ENCODE data around the gene DIAPH2.
"Not testable (repeated sequence)": the region's sequence is repeated elsewhere in the genome, so short reads cannot be mapped to it uniquely, and the experiment has no call there.

The DIAPH2 gene

DNA sequence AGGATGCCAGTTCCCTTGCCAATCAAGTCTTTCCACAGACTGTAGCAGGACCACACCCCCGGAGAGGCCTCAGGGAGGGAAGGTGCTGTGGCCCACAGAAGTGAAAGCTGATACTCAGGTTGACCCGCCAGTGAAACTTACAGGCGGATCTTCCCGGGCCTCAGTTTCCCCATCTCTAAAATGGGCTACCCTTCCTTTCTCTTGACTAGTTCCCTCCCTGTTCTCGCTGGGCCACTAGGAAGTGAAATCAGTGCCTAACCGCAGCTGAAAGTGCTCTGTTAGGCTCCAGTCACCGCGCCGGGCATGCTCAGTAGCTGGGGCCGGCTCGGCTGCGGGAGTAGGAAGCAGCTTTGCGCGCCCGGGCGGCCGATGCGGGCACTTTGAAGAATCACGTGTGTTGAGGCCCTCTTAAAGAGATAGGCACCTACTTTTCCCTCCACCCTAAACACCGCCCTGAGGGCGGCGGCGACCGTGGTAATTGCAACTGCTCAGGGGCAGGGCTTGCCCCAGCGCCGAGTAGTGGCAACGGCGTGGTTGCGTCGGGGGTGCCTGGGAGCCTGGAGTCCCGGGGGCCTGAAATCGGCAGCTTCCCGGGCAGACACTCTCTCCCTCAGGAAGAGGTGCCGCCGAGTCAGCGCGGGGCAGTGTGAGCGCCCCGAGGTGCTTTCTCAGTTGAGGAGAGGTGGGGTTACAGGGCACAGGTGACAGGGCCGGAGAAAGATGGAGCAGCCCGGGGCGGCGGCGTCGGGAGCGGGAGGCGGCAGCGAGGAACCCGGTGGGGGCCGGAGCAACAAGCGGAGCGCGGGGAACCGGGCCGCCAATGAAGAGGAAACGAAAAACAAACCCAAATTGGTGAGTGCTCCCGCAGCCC is at the start of gene DIAPH2:
Gene DIAPH2 (plus strand): TSS at position 504 of the 871 bp plus-strand sequence.
- peak; percentile 50 to 64 for DNase-seq (ENCODE audit: low read depth in 2 of 2)

DNA sequence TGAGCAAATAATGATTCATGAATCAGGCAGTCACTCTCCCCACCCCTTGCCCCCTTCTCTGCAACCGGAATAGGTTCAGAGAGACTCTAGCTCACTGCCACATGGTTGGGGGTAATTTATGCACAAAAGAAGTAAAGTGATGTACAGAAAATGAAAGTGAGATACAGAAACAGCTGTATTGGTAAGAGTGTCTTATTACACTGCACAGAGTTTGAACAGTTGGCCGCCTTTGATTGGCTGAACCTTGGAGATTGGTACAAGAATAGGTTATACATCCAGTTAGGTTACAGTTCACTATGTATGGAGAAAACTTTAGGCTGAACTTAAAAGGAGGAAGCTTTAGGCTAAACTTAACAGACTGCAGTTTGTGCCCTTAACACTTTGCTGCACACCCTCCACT is 34.6 kb upstream of the DIAPH2 start:
- DNase-seq (ENCODE audit: low read depth in 2 of 2), result no peak

DNA sequence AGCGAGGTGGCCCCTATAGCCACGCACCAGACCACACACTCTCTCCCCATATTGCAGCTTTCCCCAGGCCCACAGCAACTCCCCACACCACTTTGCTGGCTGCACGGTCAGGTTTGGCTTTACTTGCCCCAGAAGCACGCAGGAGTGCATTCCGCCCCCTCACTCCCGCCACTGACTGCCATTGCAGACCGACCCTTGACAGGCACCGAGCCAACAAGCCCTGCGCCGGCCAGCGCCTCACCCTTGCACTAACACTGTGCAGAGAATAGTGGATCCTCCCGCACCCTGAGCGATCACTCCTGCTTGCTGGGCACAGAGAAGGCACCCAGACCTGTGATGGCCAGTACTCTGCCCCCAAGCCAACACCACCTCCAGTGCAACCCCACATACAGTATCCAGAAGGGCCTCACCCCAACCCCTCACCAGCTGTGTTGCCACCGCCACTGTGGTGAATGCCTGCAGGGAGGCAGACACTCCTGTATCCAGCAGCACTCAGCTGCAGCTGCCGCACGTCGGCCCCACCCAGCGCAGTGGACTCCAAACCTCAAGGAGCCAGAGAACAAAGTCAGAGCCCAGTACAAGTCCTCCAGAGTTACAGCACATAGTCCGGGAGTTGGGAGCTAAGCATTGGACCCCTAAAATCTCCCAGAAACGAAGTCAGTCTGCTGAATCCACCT is 28.6 kb upstream of the DIAPH2 start:
- DNase-seq (ENCODE audit: low read depth in 2 of 2), result no peak

DNA sequence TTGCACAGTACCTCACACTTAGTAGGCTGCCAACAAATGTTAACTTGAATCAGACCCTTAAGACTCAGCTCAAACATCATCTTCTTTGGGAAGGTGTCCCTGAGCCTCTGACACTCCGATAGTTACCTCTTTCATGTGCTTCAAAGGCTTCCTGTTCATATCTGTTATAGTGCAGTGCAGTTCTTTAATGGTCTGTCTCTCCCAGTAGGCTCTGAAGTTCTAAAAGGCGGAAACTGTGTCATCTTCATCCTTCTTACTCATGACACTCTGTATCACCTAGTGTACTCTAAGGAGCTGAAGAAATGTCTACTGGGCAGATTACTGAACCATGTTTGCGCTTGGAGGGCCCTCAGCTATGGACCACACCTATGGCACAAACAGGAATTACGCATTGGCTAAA is 2.1 kb upstream of the DIAPH2 start:
- DNase-seq (ENCODE audit: low read depth in 2 of 2), result no peak

DNA sequence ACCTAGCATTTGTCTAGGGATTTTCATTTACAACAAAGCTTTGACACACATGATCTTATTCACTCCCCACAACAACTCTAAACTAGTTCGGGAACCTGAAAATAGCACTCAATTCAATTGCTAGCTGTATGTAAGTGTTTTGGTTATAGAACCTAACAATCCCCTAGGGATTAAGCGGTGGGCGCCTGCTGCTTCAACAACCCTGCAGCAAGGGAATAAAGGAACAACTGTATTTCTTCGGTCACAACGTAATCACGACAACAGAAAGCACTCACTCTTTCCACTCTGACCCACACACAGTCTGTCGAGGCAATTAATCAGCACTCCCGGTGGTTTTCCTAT is 674 bp upstream of the DIAPH2 start:
- DNase-seq (ENCODE audit: low read depth in 2 of 2), result no peak

DNA sequence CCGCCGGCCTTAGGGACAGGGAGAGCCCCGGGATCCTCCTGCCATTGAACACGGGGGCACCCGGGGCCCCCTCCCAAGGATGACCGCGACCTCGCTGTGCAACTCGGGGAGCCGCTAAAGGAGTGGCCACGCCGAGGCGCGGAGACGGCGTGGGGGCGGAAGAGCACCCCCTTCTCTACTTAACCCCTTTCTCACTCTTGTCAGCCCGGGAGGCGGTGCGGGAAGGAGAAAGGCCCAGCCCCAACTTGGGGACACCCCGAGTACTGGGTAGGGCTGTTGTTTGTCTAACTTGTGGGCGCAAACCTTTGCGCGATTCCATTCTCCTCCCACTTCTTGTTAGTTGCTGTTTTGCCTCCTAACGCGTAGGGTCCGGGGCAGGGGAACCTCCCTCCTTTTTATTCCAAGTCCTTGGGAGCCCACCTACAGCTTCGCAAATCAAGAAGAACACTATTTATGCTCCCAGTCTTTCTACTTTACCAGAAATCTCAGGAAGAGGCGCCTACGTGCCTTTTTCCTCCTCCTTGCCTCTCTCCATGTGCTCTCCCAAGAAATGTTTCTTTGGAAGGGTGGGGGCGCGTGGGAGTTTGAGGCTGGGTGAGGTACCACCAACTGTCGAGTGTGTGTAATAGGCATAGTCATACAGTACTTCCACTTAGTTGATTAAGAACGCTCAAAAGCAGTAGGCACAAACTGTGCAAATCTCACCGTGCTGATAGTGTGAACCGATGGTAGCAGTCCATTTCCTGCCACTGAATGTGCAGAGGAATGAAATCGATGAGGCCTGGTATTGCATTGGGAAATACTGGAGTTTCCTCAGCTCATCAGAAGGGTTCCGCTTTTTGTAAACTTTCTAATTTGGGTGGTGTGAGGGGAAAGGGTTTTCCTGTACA is 813 bp downstream of the DIAPH2 start:
- DNase-seq (ENCODE audit: low read depth in 2 of 2), result peak; percentile 5 to 21

DNA sequence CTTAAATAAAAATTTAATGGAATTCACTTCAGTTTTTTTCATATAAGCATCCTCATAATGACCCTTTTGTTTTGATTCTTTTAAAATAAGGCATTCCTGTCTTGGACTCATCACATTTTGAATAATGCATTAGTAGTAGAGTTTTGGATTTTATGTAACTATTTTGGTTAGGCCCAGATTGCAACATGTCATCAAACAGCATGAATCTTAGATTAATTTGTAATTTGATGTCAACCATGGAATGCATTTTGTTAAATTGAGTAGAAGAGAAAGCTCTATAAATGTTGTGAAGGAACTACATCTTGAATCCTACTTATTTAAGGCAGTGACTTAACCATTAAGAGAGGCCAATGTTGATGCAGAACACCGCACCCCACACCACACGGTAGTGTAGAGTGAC is 3.1 kb downstream of the DIAPH2 start:
- DNase-seq (ENCODE audit: low read depth in 2 of 2), result no peak

DNA sequence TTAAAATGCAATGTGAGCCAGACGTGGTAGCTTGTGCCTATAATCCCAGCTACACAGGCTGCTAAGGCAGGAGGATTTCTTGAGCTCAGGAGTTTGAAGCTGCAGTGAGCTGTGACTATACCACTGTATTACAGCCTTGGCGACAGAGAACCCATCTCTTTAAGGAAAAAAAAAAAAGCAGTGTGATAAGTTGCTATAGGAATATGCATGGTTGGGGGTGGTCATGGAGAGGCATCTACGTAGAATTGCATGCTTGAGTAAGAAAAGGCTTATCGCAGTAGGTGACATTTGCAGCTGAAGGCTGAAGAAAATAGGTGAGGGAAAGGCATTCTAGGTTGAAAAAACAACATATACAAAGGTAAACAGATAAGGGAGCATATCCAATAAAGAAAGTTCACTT is 4.1 kb downstream of the DIAPH2 start:
- DNase-seq (ENCODE audit: low read depth in 2 of 2), result no peak

DNA sequence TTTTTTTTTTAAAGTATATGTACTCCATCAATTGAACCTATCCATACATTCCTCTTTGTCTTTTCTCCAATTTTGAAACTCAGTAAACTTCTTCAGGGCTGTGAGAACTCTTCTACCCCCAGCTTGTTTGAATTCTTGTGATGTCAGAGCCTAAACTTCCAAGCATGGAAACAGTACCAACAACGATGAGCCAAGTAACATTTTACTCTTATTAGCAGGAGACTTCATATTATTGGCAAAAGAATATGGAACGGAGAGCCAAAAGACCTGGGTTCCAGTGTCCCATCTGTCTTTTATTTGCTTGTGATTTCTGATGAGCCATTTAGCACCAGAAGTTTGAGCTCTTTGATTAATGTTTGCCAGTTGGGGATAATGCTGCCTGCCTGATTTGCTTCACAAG is 5.3 kb downstream of the DIAPH2 start:
- no peak for DNase-seq (ENCODE audit: low read depth in 2 of 2)

DNA sequence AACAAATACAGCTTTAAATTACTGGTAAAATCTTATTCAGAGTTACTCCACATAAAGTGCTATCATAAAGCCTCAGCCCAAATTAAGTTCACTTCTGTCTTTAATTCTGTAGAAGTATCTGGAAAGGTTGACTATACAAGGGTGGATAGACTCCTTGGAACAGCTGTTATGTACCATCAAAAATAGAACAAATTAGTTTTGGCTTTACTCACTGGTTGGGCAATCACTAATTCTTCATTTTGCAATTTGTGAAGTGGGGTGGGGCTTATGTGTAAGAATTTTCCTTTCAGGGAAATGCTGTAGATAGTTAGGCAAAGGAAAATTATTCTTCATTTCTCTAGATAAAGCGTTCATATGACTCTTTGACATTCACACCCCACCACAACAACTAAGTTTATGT is 7.8 kb downstream of the DIAPH2 start:
- DNase-seq (ENCODE audit: low read depth in 2 of 2), result no peak

DNA sequence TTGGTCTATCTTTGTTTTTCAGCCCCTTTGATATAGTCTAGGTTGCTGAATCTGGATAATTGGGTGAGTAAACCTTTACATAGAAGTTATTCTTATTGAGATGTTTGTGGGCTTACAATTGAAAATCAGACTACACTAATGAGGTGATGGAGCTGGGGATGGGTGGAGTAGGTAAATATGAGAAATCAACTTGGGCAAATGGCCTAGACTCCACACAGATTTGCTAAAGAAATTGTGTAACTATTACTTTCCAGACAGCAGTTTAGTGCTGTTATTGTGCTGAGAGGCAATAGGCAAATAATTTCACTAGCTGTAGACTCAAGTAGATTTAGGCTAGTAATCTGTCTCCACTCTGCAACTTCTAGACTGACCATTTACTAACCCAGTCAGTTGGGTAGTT is 8.2 kb downstream of the DIAPH2 start:
- DNase-seq (ENCODE audit: low read depth in 2 of 2), result no peak

DNA sequence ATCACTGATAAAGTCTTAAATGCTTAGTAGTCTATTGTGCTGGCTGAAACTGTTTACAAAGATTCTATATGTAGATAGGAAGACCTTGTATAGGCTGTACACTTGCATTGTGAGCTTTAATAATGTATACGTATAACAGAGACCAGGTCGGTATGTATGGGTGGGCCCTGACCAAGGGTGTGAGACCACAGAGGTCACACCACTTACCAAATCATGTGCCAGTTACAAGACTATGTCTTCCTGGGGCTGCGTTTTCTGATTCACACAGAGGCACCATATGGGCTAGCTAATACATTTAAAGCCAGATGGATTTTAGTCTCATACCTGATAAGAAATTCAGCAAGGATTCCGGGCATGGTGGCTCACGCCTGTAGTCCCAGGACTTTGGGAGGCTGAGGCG is 8.8 kb downstream of the DIAPH2 start:
- DNase-seq (ENCODE audit: low read depth in 2 of 2), result no peak

DNA sequence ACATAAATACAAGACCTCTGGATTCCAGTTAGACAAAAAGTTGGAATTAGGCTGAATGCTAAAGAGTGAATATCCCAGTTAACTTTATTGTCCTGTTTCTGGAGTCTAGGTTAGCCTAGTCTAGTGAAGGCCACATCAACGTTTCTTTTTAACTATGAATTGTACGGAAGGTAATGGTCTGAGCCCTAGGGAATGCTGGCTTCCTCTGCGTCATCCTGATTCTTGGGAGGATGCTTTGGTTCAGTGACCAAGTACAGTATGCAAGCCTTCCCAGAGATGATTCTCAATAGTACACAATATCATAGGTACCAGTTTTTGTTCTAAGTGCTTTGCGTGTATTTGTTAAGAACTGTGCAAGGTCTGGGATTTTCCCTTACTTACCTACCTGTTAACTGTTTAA is 11.8 kb downstream of the DIAPH2 start:
- DNase-seq (ENCODE audit: low read depth in 2 of 2), result no peak

DNA sequence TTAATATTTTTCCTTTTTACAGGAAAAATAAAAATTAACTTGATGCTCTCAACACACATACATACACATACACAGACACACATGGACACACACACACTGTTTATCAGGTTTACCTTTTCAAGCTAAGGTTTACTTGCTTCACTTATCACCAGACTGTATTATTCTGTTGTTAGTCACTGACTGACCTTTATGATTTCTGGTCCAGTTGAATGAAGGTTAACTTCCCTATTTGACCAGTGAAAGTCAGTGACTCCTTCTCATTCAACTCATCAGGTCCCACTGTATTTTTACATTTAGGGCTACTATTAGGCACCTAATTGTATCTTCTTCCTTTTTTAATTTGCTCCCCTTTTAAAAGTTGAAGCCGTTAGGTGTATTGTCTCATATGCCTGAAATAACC is 16.0 kb downstream of the DIAPH2 start:
- no peak for DNase-seq (ENCODE audit: low read depth in 2 of 2)

DNA sequence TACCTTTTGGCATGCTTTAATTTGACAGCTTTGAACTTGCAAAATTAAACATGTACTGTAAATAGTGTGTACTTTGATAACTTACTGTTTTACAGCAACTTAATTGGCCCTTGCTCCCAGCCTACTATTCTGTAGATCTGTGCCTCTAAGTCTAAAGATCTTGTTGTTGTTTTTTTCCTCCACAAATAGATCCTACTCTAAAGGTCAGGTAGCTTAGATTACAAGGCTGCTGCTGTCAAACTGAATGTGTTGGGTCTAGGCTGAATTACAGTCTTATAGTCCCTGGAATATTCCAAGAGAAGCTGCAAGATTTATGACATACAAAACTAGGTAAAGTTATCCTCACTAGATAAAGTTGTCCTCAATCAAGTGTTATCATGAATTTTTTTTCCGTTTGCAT is 18.7 kb downstream of the DIAPH2 start:
- no peak for DNase-seq (ENCODE audit: low read depth in 2 of 2)

DNA sequence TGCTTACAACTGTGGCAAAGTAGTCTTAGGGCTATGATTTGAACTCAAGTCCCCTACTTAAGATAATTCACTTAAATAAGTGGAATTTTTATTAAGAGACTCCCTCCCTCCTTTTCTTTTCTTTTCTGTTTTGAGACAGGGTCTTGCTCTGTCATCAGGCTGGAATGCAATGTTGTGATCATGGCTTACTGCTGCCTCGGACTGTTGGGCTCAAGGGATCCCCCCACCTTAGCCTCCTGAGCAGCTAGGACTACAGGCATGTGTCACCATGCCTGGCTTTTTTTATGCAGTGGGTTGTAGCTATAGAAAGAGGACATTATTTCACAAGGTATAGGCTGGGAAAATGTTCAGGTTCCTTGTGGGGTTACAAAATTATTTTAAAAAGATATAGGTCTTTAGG is 19.2 kb downstream of the DIAPH2 start:
- no peak for DNase-seq (ENCODE audit: low read depth in 2 of 2)

DNA sequence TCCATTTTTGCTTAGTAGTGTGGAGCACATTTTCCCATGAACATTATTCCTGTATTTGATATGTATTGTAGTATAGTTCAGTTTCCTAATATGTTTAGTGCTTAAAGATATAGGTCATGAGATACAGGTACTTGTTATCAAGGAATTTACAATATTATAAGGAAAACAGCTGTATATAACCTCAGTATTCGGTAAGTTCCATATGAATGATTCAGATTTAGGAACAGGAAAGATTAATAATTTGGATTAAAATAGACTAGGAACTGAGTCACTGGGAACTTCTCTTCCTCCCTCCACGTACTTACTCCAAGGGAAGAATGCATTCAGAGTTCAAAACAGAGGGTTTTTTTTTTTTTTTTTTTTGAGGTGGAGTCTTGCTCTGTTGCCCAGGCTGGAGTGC is 20.0 kb downstream of the DIAPH2 start:
- DNase-seq (ENCODE audit: low read depth in 2 of 2), result no peak

DNA sequence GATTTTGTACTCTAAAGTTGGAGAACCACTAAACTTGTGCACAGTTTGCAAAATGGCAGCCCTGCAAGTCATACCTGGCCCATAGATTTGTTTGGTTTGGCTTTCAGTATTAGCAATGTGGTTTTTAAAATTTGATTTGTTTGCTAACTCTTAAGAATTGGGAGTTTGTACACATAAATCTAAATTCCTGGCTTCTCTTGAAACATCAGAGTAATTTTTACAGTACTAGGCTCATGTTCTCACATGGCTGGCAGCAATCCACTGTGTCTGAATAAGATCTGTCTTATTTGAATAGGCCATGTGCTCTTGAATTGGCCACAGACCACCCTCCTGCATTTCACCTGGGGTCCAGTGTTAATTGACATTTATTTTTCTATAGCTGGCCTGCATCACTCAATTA is 21.3 kb downstream of the DIAPH2 start:
- no peak for DNase-seq (ENCODE audit: low read depth in 2 of 2)

DNA sequence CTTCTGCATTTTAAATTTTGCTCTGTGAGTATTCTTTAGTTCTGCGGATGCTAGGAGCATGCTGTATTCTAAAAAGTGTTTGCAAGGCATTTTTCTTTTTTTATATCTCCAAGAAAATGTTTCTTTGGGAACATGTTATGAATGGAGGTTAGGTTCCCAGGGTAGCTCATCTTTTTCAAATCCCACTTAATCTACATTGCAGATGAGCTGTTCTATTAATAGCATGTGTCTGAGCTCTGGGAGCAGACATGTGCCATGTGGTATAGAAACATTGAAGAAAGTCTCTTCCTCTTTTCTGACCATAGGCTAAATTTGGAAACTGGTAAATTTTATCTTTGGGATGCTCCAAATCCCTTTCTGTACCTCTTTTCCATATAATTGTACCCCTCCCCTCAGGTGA is 23.2 kb downstream of the DIAPH2 start:
- DNase-seq (ENCODE audit: low read depth in 2 of 2), result no peak

DNA sequence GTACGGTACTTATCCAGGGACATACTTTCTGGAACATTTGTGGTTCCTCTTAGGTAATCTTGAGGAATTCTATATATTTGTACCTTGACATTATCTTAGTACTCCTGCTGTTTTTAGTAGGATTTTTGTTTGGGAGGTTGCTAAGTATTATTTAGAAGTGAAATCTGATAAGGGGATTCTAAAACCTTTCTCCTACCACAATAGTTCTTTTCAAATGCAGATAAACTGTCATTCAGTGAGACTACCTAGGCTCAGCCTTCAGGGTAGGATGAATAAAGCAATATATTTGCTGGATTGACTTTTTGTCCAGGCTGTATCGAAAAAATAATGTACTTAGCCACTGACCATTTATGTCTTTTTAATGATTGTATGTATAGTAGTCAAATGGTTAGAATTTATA is 25.4 kb downstream of the DIAPH2 start:
- no peak for DNase-seq (ENCODE audit: low read depth in 2 of 2)

DNA sequence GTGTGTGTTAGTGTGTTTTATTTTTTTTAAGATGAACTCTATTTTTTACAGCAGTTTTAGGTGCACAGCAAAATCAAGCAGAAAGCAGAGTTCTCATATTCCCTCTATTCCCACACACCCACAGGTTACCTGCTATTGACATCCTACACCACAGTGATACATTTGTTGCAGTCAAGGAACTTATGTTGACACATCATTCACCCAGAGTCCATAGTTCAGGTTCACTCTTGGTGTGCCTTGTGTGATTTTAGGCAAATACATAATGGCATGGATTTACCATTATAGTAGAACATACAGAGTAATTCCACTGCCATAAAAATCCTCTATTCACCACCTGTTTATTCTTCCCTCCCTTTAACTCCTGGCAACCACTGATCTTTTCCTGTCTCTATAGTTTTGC is 28.7 kb downstream of the DIAPH2 start:
- no peak for DNase-seq (ENCODE audit: low read depth in 2 of 2)

DNA sequence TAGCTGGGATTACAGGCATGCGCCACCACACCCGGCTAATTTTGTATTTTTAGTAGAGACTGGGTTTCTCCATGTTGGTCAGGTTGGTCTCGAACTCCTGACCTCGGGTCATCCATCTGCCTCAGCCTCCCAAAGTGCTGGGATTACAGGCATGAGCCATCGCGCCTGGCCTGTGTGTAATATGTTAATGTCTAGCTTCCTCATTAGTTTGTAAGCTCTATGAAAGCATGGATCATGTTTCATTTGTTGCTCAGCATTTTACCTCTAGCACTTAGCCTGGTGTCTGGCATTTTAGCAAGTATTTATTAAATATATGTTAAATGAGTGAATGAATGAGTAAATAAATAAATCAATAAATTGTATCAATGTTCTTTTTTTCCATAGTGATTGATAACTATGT is 29.8 kb downstream of the DIAPH2 start:
- not testable (repeated sequence) for DNase-seq (ENCODE audit: low read depth in 2 of 2)

DNA sequence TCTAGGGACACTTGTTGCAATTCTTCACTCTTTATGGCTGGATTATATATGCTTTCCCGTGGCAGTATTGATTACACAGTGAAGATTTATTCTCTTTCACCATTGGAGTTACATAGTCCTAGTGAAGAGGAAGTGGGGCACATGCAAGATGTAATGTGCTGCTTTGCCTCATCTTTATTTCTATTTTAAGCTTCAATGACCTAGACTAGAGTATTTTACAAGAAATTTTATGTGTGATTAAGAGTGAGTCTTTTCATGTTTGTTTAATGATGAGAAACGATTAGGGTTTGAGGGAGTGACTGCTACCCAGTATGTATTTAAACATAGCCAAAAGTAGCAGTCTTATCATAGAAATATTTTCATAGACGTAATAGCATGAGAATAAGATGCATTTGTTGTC is 30.8 kb downstream of the DIAPH2 start:
- no peak for DNase-seq (ENCODE audit: low read depth in 2 of 2)

Measured in stimulated activated CD8-positive, alpha-beta memory T cell treated with anti-CD3 and anti-CD28 coated beads, Interleukin-15, amount 100 ng/mL, for 48 hours (primary cell).